Panc1 (cell line): Measurements from ENCODE around the gene MEGF9. TPM values are rescaled to one million over a fixed set of nuclear protein-coding genes. Genes with fewer than 3 reads are reported as not detected.
"Not testable (repeated sequence)": the region's sequence is repeated elsewhere in the genome, so short reads cannot be mapped to it uniquely, and the experiment has no call there.

Experiments used
- ATAC-seq: fragments of 200-7000 bp; cut with Tn5 transposase; 2 replicates; pipeline ENCODE4 v1.9.1; 2020; ENCODE audit warnings: mild to moderate bottlenecking, moderate library complexity
- BruUV-seq: library from RNA; stranded (reverse); fragments of 400-500 nt; replicated peaks from 2 replicates; lab custom pipeline; 2021; lab: Mats Ljungman, UMichigan
- CTCF ChIA-PET: fragments of 300-600 bp; sonication (Branson Sonifier 250); formaldehyde crosslinking; loops from one replicate; lab custom pipeline; 2022; ENCODE audit warnings: antibody characterized with exemption; lab: Charles Lee
- POLR2A ChIA-PET: fragments of 300-600 bp; sonication (Branson Sonifier 250); formaldehyde crosslinking; loops from one replicate; lab custom pipeline; 2022; ENCODE audit warnings: antibody characterized with exemption; lab: Charles Lee
- DNase-seq: peaks from one replicate; pipeline ENCODE4 v3.0.0-alpha.2; 2010; ENCODE audit warnings: low read depth, low spot score
- H3K27ac ChIP-seq: 2 replicates; pipeline ENCODE4 v1.5.1; 2011; ENCODE audit warnings: mild to moderate bottlenecking, low read length, inconsistent platforms
- H3K27me3 ChIP-seq: fragments of 200-500 bp; sonication (Bioruptor generic); 2 replicates; pipeline ENCODE4 v1.6.0; 2014; ENCODE audit warnings: low read length, inconsistent platforms; ENCODE audit not compliant: control insufficient read depth, insufficient read depth
- H3K36me3 ChIP-seq: fragments of 200-500 bp; sonication (Bioruptor generic); 2 replicates; pipeline ENCODE4 v1.5.1; 2014; ENCODE audit warnings: inconsistent platforms, mild to moderate bottlenecking, low read length, moderate library complexity; ENCODE audit not compliant: control insufficient read depth, insufficient read depth
- H3K4me1 ChIP-seq: 2 replicates; pipeline ENCODE4 v1.5.1; 2011; ENCODE audit warnings: inconsistent platforms, mild to moderate bottlenecking, low read length, moderate library complexity; ENCODE audit not compliant: control insufficient read depth, insufficient read depth
- H3K4me3 ChIP-seq, 2 experiments: 2 replicates each; pipeline ENCODE4 v1.5.1; 2011 to 2012; ENCODE audit warnings: low read depth in 2 of 2, low read length in 2 of 2, mild to moderate bottlenecking in 2 of 2, inconsistent platforms in 1 of 2, moderate library complexity in 1 of 2
- H3K9me3 ChIP-seq: fragments of 200-500 bp; sonication (Bioruptor generic); 2 replicates; pipeline ENCODE4 v1.5.1; 2014; ENCODE audit warnings: low read depth, mild to moderate bottlenecking, inconsistent platforms, low read length, moderate library complexity; ENCODE audit not compliant: control insufficient read depth, insufficient read depth
- CTCF ChIP-seq: fragments of 450-650 bp; IDR thresholded peaks from 2 replicates; pipeline ENCODE4 v1.5.1; 2017; ENCODE audit warnings: mild to moderate bottlenecking
- POLR2AphosphoS5 ChIP-seq: IDR thresholded peaks from 2 replicates; pipeline ENCODE4 v1.6.1; 2012; ENCODE audit warnings: mild to moderate bottlenecking, low read depth, low read length, moderate library complexity
- REST ChIP-seq, 2 experiments: IDR thresholded peaks; 2 replicates each; pipeline ENCODE4 v1.6.1; 2011 to 2012; ENCODE audit warnings: low read depth in 2 of 2, control low read depth in 1 of 2, low read length in 1 of 2, mild to moderate bottlenecking in 1 of 2, moderate library complexity in 1 of 2; ENCODE audit not compliant: insufficient read depth in 1 of 2
- SIN3A ChIP-seq: IDR thresholded peaks from 2 replicates; pipeline ENCODE4 v1.6.1; 2012; ENCODE audit warnings: low read depth, mild to moderate bottlenecking, low read length, moderate library complexity, borderline replicate concordance; ENCODE audit not compliant: insufficient read depth
- TCF7L2 ChIP-seq: IDR thresholded peaks from 2 replicates; pipeline ENCODE4 v1.6.1; 2011; ENCODE audit warnings: mild to moderate bottlenecking, low read depth, low read length, inconsistent platforms
- in situ Hi-C: cut with HindIII; loops from 2 replicates; pipeline ENCODE4 v1.10.0; 2016; ENCODE audit warnings: low sequenced_read_pairs, low pct_unique_long_range_greater_than_20kb
- intact Hi-C: fragments of 100-400 bp; cut with micrococcal nuclease; formaldehyde crosslinking; loops from one replicate; pipeline ENCODE4 v1.10.0; 2022; ENCODE audit not compliant: unreplicated experiment
- total RNA-seq: library from RNA; stranded (reverse); gene quantifications from one replicate; pipeline ENCODE4 v1.2.1, GENCODE V29; 2021; ENCODE audit not compliant: unreplicated experiment

MEGF9 gene
- total RNA-seq, 1 experiment from 2014 or later: 6.3 TPM

GRCh38 chr9:120750421-120750820 lies 36.2 kb upstream of the MEGF9 start:
- in situ Hi-C loops (no loop called here), intact Hi-C loops (no loop called here)
- Histone ChIP-seq H3K9me3 (no peaks in the 10 kb centered on the region), H3K36me3 (no peaks in the 10 kb centered on the region), H3K27me3 (no peaks in the 10 kb centered on the region), H3K4me1 (no peaks in the 10 kb centered on the region), H3K27ac (no peak overlapping the region), H3K4me3 (no peak overlapping the region)
- no TSS peak for BruUV-seq
- no peak for DNase-seq
- ATAC-seq: no peak
- no peak for TF ChIP-seq TCF7L2
- TF ChIP-seq SIN3A: no peak
- TF ChIP-seq REST (IDR thresholded peaks at IDR 0.05; ENCODE audit: insufficient read depth in 1 of 2, low read depth in 2 of 2, low read length in 1 of 2): no peak
- TF ChIP-seq CTCF: no peak
- ChIA-PET POLR2A (no interaction called here), CTCF (no interaction called here)

GRCh38 chr9:120746366-120746765 lies 32.1 kb upstream of the MEGF9 start:
- POLR2A ChIA-PET, H3K27ac ChIP-seq, BruUV-seq, CTCF ChIA-PET, intact Hi-C loops, H3K4me1 ChIP-seq, ATAC-seq, H3K4me3 ChIP-seq, in situ Hi-C loops, H3K27me3 ChIP-seq, H3K9me3 ChIP-seq, H3K36me3 ChIP-seq, DNase-seq: not testable (repeated sequence)

- no peak for TF ChIP-seq REST (IDR thresholded peaks at IDR 0.05; ENCODE audit: insufficient read depth in 1 of 2, low read depth in 2 of 2, low read length in 1 of 2)
- no peak for TF ChIP-seq SIN3A
- TF ChIP-seq TCF7L2: no peak
- no peak for TF ChIP-seq POLR2AphosphoS5
- no peak for TF ChIP-seq CTCF
- Histone ChIP-seq H3K27me3 (no peaks in the 10 kb centered on the region), H3K4me3 (no peak overlapping the region), H3K36me3 (no peaks in the 10 kb centered on the region), H3K27ac (no peak overlapping the region), H3K4me1 (no peaks in the 10 kb centered on the region), H3K9me3 (no peaks in the 10 kb centered on the region)
- in situ Hi-C loops: no loop called here
- ATAC-seq: no peak
- no peak for DNase-seq
- BruUV-seq: no TSS peak
- intact Hi-C loops: no loop called here
- ChIA-PET POLR2A (no interaction called here), CTCF (no interaction called here)
These were observed 31.0 kb upstream of the MEGF9 start for GRCh38 chr9:120745278-120745677.
